ENCODE data around the gene BTBD17. TPM values are rescaled to one million over a fixed set of nuclear protein-coding genes. Genes with fewer than 3 reads are reported as not detected.
A peak's percentile ranks its signal among the peaks of the same experiment; 100 is the strongest.
"Not testable (repeated sequence)": the region's sequence is repeated elsewhere in the genome, so short reads cannot be mapped to it uniquely, and the experiment has no call there.

The BTBD17 gene, protein sequence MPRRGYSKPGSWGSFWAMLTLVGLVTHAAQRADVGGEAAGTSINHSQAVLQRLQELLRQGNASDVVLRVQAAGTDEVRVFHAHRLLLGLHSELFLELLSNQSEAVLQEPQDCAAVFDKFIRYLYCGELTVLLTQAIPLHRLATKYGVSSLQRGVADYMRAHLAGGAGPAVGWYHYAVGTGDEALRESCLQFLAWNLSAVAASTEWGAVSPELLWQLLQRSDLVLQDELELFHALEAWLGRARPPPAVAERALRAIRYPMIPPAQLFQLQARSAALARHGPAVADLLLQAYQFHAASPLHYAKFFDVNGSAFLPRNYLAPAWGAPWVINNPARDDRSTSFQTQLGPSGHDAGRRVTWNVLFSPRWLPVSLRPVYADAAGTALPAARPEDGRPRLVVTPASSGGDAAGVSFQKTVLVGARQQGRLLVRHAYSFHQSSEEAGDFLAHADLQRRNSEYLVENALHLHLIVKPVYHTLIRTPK
- total RNA-seq, result not detected in 2 replicates

DNA sequence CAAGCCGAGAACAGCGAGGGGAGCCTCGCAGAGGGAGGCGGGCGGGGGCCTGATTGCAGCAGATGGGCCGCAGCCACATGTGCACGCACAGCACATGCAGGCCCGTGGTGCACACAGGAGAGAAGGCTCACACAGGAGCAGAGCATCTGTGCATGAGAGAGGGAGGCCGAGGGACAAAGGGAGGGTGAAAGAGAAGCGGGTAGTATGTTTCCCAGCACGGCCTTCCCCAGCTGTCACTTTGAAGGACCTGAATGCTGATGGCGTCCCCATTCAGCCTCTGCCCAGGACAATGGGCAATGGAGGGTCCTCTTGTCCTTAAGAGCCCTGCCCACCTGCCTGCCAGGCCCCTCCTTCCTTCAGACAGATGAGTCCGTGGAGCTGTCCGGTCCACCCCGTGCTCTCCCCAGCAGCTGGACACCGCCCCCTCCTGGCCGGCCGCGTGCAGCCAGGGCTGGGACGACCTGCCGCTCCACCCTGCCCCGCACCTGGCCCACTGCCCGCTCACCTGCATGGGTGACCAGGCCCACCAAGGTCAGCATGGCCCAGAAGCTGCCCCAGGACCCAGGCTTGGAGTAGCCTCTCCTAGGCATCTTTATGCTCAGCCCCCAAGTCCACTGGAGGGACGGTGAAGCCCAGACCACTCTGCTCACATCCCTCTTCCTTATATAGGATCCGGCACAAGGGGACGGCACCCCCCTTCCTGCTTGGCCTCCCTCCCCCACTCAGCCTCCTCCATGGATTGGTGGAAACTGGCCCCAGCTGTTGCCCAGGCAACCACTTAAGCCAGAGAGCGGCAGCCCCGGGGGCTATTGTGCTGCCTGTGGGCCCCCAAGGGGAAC is at the start of gene BTBD17:
TSS of gene BTBD17 (minus strand) at position 639 of the 839 bp plus-strand sequence. CDS start at position 590, 49 bp downstream.
- peak; percentile 23 to 64 for DNase-seq (ENCODE audit: low read depth in 2 of 2)

DNA sequence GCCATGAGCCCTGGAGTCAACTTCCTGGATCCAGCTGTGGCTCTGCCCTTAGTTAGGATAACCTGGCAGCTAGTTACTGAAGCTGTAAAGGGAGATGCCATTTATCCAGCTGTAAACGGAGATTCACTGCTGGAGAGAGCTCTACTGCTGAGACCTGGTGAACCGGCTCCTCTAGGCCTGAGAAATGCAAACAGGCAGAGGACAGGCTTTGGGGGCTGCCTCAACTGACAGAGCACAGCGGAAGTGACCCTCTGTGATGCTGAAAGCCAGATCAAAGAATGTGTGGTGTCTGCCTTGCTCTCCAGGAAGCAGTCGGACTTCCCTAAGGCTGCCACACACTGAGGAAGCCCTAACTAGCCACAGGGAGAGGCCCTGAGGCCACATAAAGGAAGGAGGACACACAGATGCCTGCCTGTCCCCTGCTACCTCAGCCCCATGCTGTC is 48.4 kb upstream of the BTBD17 start:
- no peak for DNase-seq (ENCODE audit: low read depth in 2 of 2)

GRCh38 chr17:74408815-74409214 is 47.1 kb upstream of the BTBD17 start:
- DNase-seq (ENCODE audit: low read depth in 2 of 2), result peak in 1 of 2 donors; percentile 19

DNA sequence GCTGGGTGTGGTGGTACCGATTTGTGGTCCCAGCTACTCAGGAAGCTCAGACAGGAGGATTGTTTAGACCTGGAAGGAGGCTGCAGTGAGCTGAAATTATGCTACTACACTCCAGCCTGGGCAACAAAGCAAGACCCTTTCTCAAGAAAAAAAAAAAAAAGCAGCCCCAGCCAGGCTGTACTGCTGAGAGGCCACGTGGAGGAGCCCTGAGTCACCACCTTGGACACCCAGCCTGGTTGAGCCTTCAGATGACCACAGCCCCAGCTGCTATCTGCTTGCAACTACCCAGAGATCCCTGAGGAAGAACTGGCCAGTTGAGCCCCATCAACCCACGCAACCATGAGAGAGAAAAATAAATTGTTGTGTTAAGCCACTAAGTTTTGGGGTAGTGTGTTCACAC is 46.6 kb upstream of the BTBD17 start:
- DNase-seq (ENCODE audit: low read depth in 2 of 2), result peak in 1 of 2 donors; percentile 9

- no peak for DNase-seq (ENCODE audit: low read depth in 2 of 2)
Measured at GRCh38 chr17:74407384-74407783, 45.7 kb upstream of the BTBD17 start.

DNA sequence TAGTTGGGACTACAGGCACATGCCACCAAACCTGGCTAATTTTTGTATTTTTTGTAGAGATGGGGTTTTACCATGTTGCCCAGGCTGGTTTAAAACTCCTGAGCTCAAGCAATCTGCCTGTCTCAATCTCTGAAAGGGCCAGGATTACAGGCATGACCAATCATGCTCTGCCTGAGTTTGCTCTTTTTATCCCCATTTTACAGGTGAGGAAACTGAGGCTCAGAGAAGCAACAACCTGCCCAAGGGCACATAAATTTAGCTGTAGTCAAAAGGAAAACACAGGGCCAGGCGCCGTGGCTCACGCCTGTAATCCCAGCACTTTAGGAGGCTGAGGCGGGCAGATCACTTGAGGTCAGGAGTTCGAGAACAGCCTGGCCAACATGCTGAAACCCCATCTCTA is 43.6 kb upstream of the BTBD17 start:
- not testable (repeated sequence) for DNase-seq (ENCODE audit: low read depth in 2 of 2)

GRCh38 chr17:74404789-74405188 is 43.1 kb upstream of the BTBD17 start:
- no peak for DNase-seq (ENCODE audit: low read depth in 2 of 2)

- no peak for DNase-seq (ENCODE audit: low read depth in 2 of 2)
Measured at GRCh38 chr17:74404218-74404617, 42.5 kb upstream of the BTBD17 start.

DNA sequence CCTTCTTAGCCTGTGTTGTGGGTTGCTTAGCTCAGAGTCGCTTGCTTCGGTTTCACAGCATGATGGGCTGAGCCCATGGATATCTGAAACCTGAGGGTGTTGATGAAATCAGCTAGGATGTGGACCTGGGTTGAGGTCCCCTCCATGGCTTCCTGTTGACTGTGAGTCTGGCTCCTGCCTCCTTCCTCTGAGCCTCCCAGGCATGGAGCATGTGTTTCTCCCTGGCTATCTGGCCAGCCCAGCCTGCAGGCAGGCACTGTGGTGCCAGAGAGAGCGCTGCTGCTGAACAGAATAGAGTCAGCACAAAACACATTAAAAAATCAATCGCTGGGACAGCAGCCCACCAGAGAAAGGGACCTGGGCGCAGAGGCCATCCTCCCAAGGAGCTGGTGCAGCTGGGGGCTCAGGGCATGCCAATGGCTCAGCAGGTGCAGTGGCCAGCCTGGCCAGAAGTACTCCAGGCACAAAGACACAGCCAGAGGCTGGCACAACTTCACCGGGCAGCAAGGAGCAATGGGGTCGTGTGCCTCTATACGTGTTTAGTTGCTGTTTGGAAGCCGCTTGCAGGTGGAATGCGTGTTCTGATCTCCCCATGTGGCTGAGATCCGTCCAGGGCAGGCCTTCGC is 42.0 kb upstream of the BTBD17 start:
- DNase-seq (ENCODE audit: low read depth in 2 of 2), result peak in 1 of 2 donors; percentile 7

DNA sequence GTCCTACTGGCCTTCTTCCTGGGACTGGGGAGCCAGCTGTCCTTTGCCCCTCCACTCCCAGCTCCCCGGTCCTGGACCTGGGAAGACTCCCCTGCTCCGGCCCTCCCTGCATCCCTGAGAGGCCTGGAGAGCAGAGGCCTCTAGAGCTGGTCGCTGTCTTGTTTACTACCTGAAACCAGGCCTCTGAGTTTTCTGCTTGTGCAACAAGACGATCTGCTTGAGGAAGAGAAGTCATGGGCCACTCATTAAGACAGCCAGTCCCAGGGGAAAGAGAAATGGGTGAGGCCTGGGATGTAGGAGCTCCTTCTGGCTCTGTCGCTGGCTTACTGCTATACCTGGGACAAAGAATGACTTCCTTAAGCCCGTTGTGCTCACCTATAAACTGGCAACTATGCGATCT is 40.4 kb upstream of the BTBD17 start:
- DNase-seq (ENCODE audit: low read depth in 2 of 2), result no peak

- no peak for DNase-seq (ENCODE audit: low read depth in 2 of 2)
Measured at GRCh38 chr17:74396567-74396966, 34.9 kb upstream of the BTBD17 start.

DNA sequence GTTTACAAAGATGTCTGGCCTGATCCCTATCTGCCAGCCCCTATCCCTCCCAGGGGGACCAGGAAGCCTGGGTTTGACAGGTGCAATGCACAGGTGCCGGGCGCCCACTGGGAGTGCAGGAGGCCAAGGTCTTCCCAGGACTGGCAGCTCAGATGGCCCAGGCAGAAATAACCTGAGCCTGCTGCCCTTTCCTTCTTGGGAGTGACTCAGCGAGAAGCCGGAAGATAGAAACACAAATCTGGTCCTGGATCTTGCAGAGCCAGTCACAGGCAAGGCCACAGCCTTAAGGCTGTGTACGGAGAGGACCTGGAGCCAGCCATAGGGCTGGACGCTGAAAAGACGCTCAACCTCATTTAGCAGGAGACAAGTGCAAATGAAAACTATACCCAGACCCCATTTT is 33.3 kb upstream of the BTBD17 start:
- no peak for DNase-seq (ENCODE audit: low read depth in 2 of 2)

GRCh38 chr17:74394275-74394950 is 32.7 kb upstream of the BTBD17 start:
- no peak for DNase-seq (ENCODE audit: low read depth in 2 of 2)

DNA sequence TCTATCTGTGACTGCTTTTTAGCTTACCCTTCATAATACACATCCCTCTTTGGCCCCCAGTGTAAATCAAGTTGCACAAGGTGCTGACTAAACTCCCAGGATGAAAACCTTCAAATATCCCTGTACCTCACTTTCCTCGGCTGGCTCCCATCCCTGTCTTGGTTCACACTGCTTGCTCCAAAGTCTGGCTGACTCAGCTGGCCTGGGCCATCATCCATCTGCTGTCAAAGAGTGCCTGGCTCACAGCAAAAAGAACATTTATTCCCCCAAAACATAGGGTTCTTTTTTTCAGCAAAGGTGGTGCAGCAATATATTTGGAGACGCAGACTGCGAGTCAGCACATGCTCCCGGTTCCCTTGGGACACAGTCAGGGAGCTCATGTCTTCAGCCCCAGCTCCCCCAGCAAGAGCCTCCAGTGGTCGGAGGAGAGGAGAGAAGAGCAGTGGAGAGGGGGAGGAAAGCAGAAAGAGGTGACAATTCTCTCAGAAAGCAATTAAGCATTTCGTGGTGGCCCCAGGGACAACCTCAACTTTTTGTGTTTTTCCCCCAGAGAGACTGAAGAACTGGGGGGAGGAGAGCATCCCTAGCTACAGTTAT is 31.8 kb upstream of the BTBD17 start:
- DNase-seq (ENCODE audit: low read depth in 2 of 2), result no peak

GRCh38 chr17:74392848-74393247 is 31.2 kb upstream of the BTBD17 start:
- DNase-seq (ENCODE audit: low read depth in 2 of 2), result no peak

DNA sequence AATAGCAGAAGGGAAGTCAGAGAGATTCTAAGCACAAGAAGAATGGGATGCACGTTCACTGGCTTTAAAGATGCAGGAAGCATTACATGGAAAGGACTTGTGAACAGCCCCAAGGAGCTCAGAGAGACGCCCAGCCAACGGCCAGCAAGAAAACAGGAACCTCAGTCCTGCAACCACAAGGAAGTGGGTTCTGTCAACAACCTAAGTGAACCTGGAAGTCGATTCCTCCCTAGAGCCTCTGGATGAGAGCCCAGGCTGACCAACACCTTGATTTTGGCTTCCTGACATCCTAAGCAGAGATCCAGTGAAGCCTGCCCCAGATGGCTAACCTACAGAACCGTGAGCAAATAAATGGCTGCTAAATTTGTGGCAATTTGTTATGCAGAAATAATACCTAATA is 30.1 kb upstream of the BTBD17 start:
- no peak for DNase-seq (ENCODE audit: low read depth in 2 of 2)

- DNase-seq (ENCODE audit: low read depth in 2 of 2), result no peak
Measured at GRCh38 chr17:74390680-74391653, 29.3 kb upstream of the BTBD17 start.

DNA sequence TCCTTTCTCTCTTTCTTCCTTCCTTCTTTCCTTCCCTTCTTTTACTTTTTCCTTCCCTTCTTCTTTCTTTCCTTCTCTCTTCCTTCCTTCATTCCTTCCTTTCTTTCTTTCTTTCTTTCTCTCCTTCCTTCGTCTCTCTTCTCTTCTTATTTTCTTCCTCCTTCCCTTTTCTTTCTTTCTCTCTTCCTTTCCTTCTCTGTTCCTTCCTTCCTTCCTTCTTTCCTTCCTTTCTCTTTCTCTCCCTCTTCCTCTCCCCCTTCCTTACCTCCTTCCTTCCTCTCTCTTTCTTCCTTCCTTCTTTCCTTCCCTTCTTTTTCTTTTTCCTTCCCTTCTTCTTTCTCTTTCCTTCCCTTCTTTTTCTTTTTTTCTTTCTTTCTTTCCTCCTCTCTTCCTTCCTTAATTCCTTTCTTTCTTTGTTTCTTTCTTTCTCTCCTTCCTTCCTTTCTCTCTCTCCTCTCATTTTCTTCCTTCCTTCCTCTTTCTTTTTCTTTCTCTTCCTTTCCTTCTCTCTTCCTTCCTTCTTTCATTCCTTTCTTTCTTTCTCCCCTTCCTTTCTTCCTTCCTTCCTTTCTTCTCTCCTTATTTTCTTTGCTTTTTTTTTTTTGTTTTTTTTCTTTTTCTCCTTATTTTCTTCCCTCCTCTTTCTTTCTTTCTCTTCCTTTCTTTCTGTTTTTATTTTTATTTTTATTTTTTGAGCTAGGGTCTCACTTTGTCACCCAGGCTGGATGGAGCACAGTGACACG is 28.4 kb upstream of the BTBD17 start:
- no peak for DNase-seq (ENCODE audit: low read depth in 2 of 2)

All from lung microvascular endothelial cell (primary cell).